CD14-positive monocyte (primary cell): Measurements from ENCODE around the gene TM6SF1. TPM values are rescaled to one million over a fixed set of nuclear protein-coding genes. Genes with fewer than 3 reads are reported as not detected.

Source experiments
- DNase-seq, 3 donors: peaks; one replicate each; pipeline ENCODE4 v3.0.0-alpha.2; 2011 to 2022
- H2AFZ ChIP-seq: 2 replicates; pipeline ENCODE4 v1.6.0; 2012; ENCODE audit warnings: mild to moderate bottlenecking, low read depth, low read length, inconsistent platforms; ENCODE audit not compliant: insufficient read depth, poor library complexity, severe bottlenecking
- H3K27ac ChIP-seq, 2 donors: 1 replicate in 1 of 2; 2 replicates in 1 of 2; pipeline ENCODE4 v1.5.1; 2012 to 2013; ENCODE audit warnings: low read length in 2 of 2, control low read depth in 1 of 2, inconsistent platforms in 1 of 2, low read depth in 1 of 2, mild to moderate bottlenecking in 1 of 2
- H3K27me3 ChIP-seq, 2 donors: one replicate each; pipeline versions ENCODE4 v1.6.0 to v1.6.1; 2011 to 2013; ENCODE audit warnings: low read length in 2 of 2; ENCODE audit not compliant: control insufficient read depth in 2 of 2, insufficient read depth in 2 of 2
- H3K36me3 ChIP-seq, 2 donors: replicated peaks in 1 of 2; 1 replicate in 1 of 2; 2 replicates in 1 of 2; pipeline versions ENCODE4 v1.5.1 to v1.6.1; 2012 to 2013; ENCODE audit warnings: low read length in 2 of 2, control low read depth in 1 of 2, inconsistent platforms in 1 of 2, mild to moderate bottlenecking in 1 of 2; ENCODE audit not compliant: insufficient read depth in 2 of 2, control insufficient read depth in 1 of 2
- H3K4me1 ChIP-seq, 2 donors: 1 replicate in 1 of 2; 2 replicates in 1 of 2; pipeline versions ENCODE4 v1.5.1 to v1.6.1; 2012 to 2013; ENCODE audit warnings: low read length in 2 of 2, control low read depth in 1 of 2, inconsistent platforms in 1 of 2, mild to moderate bottlenecking in 1 of 2, moderate library complexity in 1 of 2; ENCODE audit not compliant: insufficient read depth in 2 of 2, control insufficient read depth in 1 of 2
- H3K4me2 ChIP-seq: replicated peaks from 2 replicates; pipeline ENCODE3; 2012; ENCODE audit warnings: low read length, moderate library complexity, mild to moderate bottlenecking; ENCODE audit not compliant: poor library complexity, severe bottlenecking; ENCODE audit errors: extremely low read depth
- H3K4me3 ChIP-seq, 3 experiments: fragments of 200-600 bp in 1 of 3; sonication (generic) in 1 of 3; replicated peaks in 1 of 3; 1 replicate in 2 of 3; 2 replicates in 1 of 3; pipeline ENCODE4 v1.5.1; 2011 to 2013; ENCODE audit warnings: low read length in 3 of 3, mild to moderate bottlenecking in 3 of 3, control low read depth in 2 of 3, low read depth in 2 of 3, inconsistent platforms in 1 of 3, moderate library complexity in 1 of 3
- H3K79me2 ChIP-seq: 2 replicates; pipeline ENCODE4 v1.6.0; 2012; ENCODE audit warnings: mild to moderate bottlenecking, control low read depth, inconsistent platforms, low read length, moderate library complexity; ENCODE audit not compliant: insufficient read depth
- H3K9ac ChIP-seq: 2 replicates; pipeline ENCODE4 v1.6.0; 2017; ENCODE audit warnings: low read length, mild to moderate bottlenecking; ENCODE audit not compliant: insufficient read depth, poor library complexity, severe bottlenecking
- H3K9me3 ChIP-seq, 2 donors: replicated peaks in 1 of 2; 1 replicate in 1 of 2; 2 replicates in 1 of 2; pipeline versions ENCODE4 v1.5.1 to v1.6.1; 2012 to 2013; ENCODE audit warnings: low read length in 2 of 2, control low read depth in 1 of 2; ENCODE audit not compliant: control insufficient read depth in 1 of 2, insufficient read depth in 1 of 2
- H4K20me1 ChIP-seq: 2 replicates; pipeline ENCODE4 v1.6.0; 2012; ENCODE audit warnings: mild to moderate bottlenecking, low read length, control low read depth, moderate library complexity; ENCODE audit not compliant: insufficient read depth
- H3K27ac Mint-ChIP-seq, 7 donors: one replicate each; pipeline ENCODE4 v1.8.0; 2020; ENCODE audit warnings: mild to moderate bottlenecking in 7 of 7, mixed read lengths in 7 of 7, moderate library complexity in 6 of 7, inconsistent platforms in 2 of 7
- H3K27me3 Mint-ChIP-seq, 3 donors: one replicate each; pipeline ENCODE4 v1.8.0; 2021 to 2022; ENCODE audit warnings: low read depth in 3 of 3, mild to moderate bottlenecking in 3 of 3, mixed read lengths in 3 of 3, moderate library complexity in 3 of 3, inconsistent platforms in 1 of 3
- H3K36me3 Mint-ChIP-seq, 2 donors: one replicate each; pipeline ENCODE4 v1.8.0; 2020; ENCODE audit warnings: mixed read lengths in 2 of 2, inconsistent platforms in 1 of 2, mild to moderate bottlenecking in 1 of 2
- H3K4me1 Mint-ChIP-seq: one replicate; pipeline ENCODE4 v1.8.0; 2020; ENCODE audit warnings: mild to moderate bottlenecking, mixed read lengths
- H3K4me3 Mint-ChIP-seq, 2 donors: one replicate each; pipeline ENCODE4 v1.8.0; 2020; ENCODE audit warnings: mild to moderate bottlenecking in 2 of 2, mixed read lengths in 2 of 2, moderate library complexity in 1 of 2
- H3K9me3 Mint-ChIP-seq, 7 donors: one replicate each; pipeline ENCODE4 v1.8.0; 2020 to 2022; ENCODE audit warnings: mixed read lengths in 7 of 7, mild to moderate bottlenecking in 6 of 7, moderate library complexity in 6 of 7, inconsistent platforms in 2 of 7
- WGBS: methylation state at CpG from one replicate; pipeline ENCODE4 v1.1.5; 2013; ENCODE audit warnings: missing lambda C conversion rate; ENCODE audit not compliant: insufficient coverage; 5-methylcytosine and 5-hydroxymethylcytosine counted together
- intact Hi-C, 2 donors: fragments of 100-400 bp; cut with micrococcal nuclease; formaldehyde crosslinking; loops; one replicate each; pipeline versions ENCODE4 v1.15.0 to v1.15.1; 2023
- polyA plus RNA-seq, 3 donors: library from polyadenylated mRNA; depleted of rRNA in 1 of 3; unstranded in 2 of 3; stranded (reverse) in 1 of 3; fragments of 300-500 nt in 2 of 3; fragments of >200 nt in 1 of 3; fragmentation: Illumina TruSeq in 2 of 3; gene quantifications; 1 replicate in 2 of 3; 2 replicates in 1 of 3; pipeline ENCODE4 v1.2.3, GENCODE V29; 2012 to 2021
- TF ChIP-seq, protein P1 (sequence below): fragments of 200-600 bp; IDR thresholded peaks from one replicate; pipeline ENCODE4 v1.8.0; 2022; ENCODE audit warnings: antibody characterized with exemption, mild to moderate bottlenecking

TM6SF1 gene
- polyA plus RNA-seq, 3 donors: 21.3 to 46.0 (median 35.4) TPM

DNA sequence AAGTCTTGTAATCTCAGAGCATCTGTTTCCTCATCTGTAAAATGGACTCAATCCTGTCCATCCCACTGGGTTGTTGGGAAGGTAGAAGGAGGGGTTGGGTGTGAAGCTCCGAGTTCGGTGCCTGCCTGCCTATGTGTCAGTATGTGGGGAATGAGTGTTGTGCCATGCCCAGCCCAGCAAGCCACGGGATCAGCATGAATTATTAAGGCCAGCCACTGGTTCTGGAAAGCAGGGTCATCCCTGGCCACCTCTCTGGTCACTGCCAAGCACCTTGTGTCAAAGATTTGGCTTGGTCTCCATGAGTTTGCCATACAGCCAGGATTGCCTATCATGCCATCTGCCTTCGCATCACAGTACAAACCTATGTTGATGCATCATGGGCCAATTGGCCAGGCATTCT lies 11.5 kb downstream of the TM6SF1 start:
- no peak overlapping the region for H3K27ac ChIP-seq
- no peak overlapping the region for H3K4me3 Mint-ChIP-seq
- peaks cover 0 to 5% (median 0%) of the 10 kb centered on the region in 3 donors for H3K27me3 Mint-ChIP-seq
- H4K20me1 ChIP-seq: peaks cover under 1% of the 10 kb centered on the region
- intact Hi-C loops: no loop called here
- no peaks in the 10 kb centered on the region for H3K4me1 ChIP-seq
- H3K4me2 ChIP-seq: no peak overlapping the region
- DNase-seq: no peak
- no peaks in the 10 kb centered on the region for H3K9me3 ChIP-seq
- H3K36me3 ChIP-seq: peaks cover 57 to 100% of the 10 kb centered on the region in 2 donors
- no peaks in the 10 kb centered on the region for H3K9me3 Mint-ChIP-seq
- no peak overlapping the region for H2AFZ ChIP-seq
- no peak overlapping the region for H3K27ac Mint-ChIP-seq
- TF ChIP-seq, protein P1, sequence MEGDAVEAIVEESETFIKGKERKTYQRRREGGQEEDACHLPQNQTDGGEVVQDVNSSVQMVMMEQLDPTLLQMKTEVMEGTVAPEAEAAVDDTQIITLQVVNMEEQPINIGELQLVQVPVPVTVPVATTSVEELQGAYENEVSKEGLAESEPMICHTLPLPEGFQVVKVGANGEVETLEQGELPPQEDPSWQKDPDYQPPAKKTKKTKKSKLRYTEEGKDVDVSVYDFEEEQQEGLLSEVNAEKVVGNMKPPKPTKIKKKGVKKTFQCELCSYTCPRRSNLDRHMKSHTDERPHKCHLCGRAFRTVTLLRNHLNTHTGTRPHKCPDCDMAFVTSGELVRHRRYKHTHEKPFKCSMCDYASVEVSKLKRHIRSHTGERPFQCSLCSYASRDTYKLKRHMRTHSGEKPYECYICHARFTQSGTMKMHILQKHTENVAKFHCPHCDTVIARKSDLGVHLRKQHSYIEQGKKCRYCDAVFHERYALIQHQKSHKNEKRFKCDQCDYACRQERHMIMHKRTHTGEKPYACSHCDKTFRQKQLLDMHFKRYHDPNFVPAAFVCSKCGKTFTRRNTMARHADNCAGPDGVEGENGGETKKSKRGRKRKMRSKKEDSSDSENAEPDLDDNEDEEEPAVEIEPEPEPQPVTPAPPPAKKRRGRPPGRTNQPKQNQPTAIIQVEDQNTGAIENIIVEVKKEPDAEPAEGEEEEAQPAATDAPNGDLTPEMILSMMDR: no peak
- no peak overlapping the region for H3K9ac ChIP-seq
- no peaks in the 10 kb centered on the region for H3K79me2 ChIP-seq
- 94% methylated on average over 4 of the region's 4 CpGs for WGBS
- peaks cover 16 to 39% of the 10 kb centered on the region in 2 donors for H3K36me3 Mint-ChIP-seq
- H3K4me1 Mint-ChIP-seq: no peaks in the 10 kb centered on the region
- no peaks in the 10 kb centered on the region for H3K27me3 ChIP-seq
- no peak overlapping the region for H3K4me3 ChIP-seq

DNA sequence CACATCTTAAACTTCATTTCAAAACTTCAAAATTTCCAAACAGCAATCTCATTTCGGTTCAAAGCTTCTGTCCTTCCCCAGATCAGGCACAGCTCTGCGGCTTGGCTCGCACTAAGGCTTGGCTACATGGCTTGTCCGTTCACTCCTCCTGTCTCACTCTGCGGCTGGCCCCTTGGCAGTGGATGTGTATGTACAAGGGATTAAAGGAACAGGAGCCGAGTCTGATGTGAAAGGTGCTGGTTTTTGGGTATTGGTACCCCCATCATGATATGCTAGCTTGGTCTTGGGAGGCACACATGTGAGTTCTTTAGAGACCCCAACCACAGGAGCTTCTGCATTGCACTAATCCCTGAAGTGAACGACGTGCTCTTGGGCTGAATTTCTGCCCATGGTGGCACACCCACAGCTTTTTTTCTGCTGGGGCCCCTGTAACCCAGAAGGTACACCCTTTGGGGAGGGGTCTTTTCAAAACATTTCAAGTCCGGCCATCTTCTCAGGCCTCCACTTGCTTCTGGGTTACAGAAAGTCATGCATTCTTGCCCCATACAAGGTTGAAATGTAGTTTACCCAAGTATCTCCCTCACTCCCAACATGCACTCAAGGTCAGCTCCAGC lies 12.6 kb downstream of the TM6SF1 start:
- no peaks in the 10 kb centered on the region for H3K4me1 Mint-ChIP-seq
- Histone ChIP-seq H3K9ac (no peak overlapping the region), H2AFZ (no peak overlapping the region), H4K20me1 (no peaks in the 10 kb centered on the region), H3K27me3 (no peaks in the 10 kb centered on the region), H3K9me3 (no peaks in the 10 kb centered on the region), H3K27ac (no peak overlapping the region), H3K36me3 (peaks cover 46 to 99% of the 10 kb centered on the region in 2 donors), H3K4me1 (no peaks in the 10 kb centered on the region), H3K4me3 (no peak overlapping the region), H3K4me2 (no peak overlapping the region), H3K79me2 (no peaks in the 10 kb centered on the region)
- intact Hi-C loops: no loop called here
- WGBS: 98% methylated on average over 6 of the region's 9 CpGs
- peaks cover 0 to 4% (median 0%) of the 10 kb centered on the region in 3 donors for H3K27me3 Mint-ChIP-seq
- H3K27ac Mint-ChIP-seq: peak overlapping the region in 2 of 7 donors; percentile 60 to 76
- no peaks in the 10 kb centered on the region for H3K9me3 Mint-ChIP-seq
- DNase-seq: no peak
- H3K36me3 Mint-ChIP-seq: peaks cover 25 to 48% of the 10 kb centered on the region in 2 donors
- no peak overlapping the region for H3K4me3 Mint-ChIP-seq
- TF ChIP-seq, protein P1: no peak
